Stomach (tissue), 4 donors: Measurements from ENCODE around the gene ZNF814.
A peak's percentile ranks its signal among the peaks of the same experiment; 100 is the strongest.

ENCODE experiments used
- CTCF ChIP-seq, 7 experiments: fragments of 450-650 bp in 4 of 7; fragments of 200-600 bp in 3 of 7; sonication (generic) in 3 of 7; IDR thresholded peaks; one replicate each; pipeline ENCODE4 v1.5.1; 2016 to 2019; ENCODE audit warnings: antibody characterized with exemption in 7 of 7, control low read depth in 2 of 7, mild to moderate bottlenecking in 1 of 7
- EP300 ChIP-seq: sonication (generic); formaldehyde crosslinking; IDR thresholded peaks from one replicate; pipeline ENCODE4 v1.6.1; 2017; ENCODE audit warnings: antibody characterized with exemption
- POLR2AphosphoS5 ChIP-seq, 3 donors: sonication (generic); formaldehyde crosslinking; IDR thresholded peaks; one replicate each; pipeline ENCODE4 v1.6.1; 2016; ENCODE audit warnings: antibody characterized with exemption in 3 of 3

- peak in 1 of 7 experiments; percentile 36 for TF ChIP-seq CTCF (IDR thresholded peaks at IDR 0.05)
- peak in 2 of 3 donors; percentile 25 to 50 for TF ChIP-seq POLR2AphosphoS5 (IDR thresholded peaks at IDR 0.05)
- no peak for TF ChIP-seq EP300
These were observed at the start of gene ZNF814 for GRCh38 chr19:57888560-57889231.
